Neural cell (in vitro differentiated cells): ENCODE results near the gene SMC4.

ENCODE experiments used
- CTCF ChIP-seq: fragments of 450-650 bp; IDR thresholded peaks from 2 replicates; pipeline ENCODE4 v1.5.1; 2014; ENCODE audit warnings: antibody characterized with exemption, mild to moderate bottlenecking, moderate library complexity; ENCODE audit not compliant: poor library complexity, severe bottlenecking
- EP300 ChIP-seq: fragments of 450-650 bp; conservative IDR thresholded peaks from 2 replicates; pipeline ENCODE4 v1.6.1; 2014; ENCODE audit warnings: antibody characterized with exemption, mild to moderate bottlenecking, moderate library complexity; ENCODE audit not compliant: poor library complexity, severe bottlenecking
- EZH2 ChIP-seq: fragments of 200-600, 300-800 bp; shearing (Covaris generic), sonication (generic); IDR thresholded peaks from 2 replicates; pipeline ENCODE4 v1.6.1; 2014; ENCODE audit warnings: antibody characterized with exemption, low read length, borderline replicate concordance, mild to moderate bottlenecking; ENCODE audit not compliant: insufficient read depth, poor library complexity, severe bottlenecking
- POLR2AphosphoS5 ChIP-seq: IDR thresholded peaks from 2 replicates; pipeline ENCODE4 v1.6.1; 2012
- RAD21 ChIP-seq: fragments of 450-650 bp; conservative IDR thresholded peaks from 2 replicates; pipeline ENCODE4 v1.6.1; 2014; ENCODE audit warnings: antibody characterized with exemption, mild to moderate bottlenecking, moderate library complexity
- REST ChIP-seq: IDR thresholded peaks from 2 replicates; pipeline ENCODE4 v1.6.1; 2012; ENCODE audit warnings: borderline replicate concordance
- SMC3 ChIP-seq: fragments of 450-650 bp; conservative IDR thresholded peaks from 2 replicates; pipeline ENCODE4 v1.6.1; 2014; ENCODE audit warnings: antibody characterized with exemption, mild to moderate bottlenecking, moderate library complexity; ENCODE audit not compliant: poor library complexity
- TAF1 ChIP-seq: IDR thresholded peaks from 2 replicates; pipeline ENCODE4 v1.6.1; 2012; ENCODE audit warnings: low read depth

GRCh38 chr3:160470181-160470580 lies 70.7 kb downstream of the SMC4 start:
- TF ChIP-seq CTCF (no peak), EZH2 (no peak), TAF1 (no peak), POLR2AphosphoS5 (no peak), EP300 (no peak), SMC3 (no peak), RAD21 (no peak), REST (no peak)
